CD4-positive, alpha-beta T cell treated with Interleukin-4 for 1 hour (primary cell): Measurements from ENCODE around the gene POLG.

ENCODE experiments used
- DNase-seq, 2 donors: peaks; one replicate each; pipeline ENCODE4 v3.0.0-alpha.2; 2020 to 2022

Gene POLG

GRCh38 chr15:89325039-89325803 lies 9.4 kb downstream of the POLG start:
- no peak for DNase-seq

DNA sequence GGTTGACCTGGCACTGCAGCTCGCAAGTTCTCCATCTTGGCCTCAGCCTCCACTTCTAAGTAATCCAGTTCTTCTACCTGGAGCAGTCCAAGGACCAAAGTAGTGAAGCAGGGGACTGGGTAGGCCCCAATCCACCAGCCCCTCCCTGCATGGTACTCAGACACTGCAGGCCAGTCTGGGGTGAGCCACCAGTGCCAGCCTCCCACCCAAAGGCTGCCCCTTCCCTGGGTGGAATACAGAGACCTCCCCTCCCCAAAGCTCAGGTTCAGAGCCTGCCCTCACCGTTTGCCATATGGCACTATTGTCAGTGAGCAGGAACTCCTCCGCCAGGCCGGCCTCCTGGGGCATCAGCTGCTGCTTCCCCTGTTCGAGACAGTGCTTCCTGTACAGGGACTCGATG lies 10.8 kb downstream of the POLG start:
- DNase-seq, result no peak

DNA sequence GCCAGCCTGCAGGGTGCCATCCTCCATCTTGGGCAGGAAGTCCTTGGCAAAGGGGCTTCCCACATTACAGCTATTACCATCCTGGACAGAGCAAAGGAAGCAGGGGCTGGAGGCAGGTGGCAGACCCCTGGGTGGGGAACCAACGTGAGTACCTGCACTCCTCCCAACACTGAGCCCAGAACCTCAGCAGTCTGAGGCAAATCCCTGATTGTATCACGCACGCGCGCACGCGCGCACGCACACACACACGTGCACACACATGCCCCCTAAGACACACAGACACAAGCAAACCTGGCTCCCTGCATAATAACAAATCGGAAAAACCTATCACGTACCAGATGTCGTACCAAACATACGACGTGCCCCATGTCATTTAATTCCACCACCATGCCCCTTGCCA lies 11.8 kb downstream of the POLG start:
- DNase-seq, result no peak

- DNase-seq, result no peak
Measured at GRCh38 chr15:89321521-89322410, 12.9 kb downstream of the POLG start.

- DNase-seq, result no peak
Measured at GRCh38 chr15:89320200-89320599, 14.4 kb downstream of the POLG start.

DNA sequence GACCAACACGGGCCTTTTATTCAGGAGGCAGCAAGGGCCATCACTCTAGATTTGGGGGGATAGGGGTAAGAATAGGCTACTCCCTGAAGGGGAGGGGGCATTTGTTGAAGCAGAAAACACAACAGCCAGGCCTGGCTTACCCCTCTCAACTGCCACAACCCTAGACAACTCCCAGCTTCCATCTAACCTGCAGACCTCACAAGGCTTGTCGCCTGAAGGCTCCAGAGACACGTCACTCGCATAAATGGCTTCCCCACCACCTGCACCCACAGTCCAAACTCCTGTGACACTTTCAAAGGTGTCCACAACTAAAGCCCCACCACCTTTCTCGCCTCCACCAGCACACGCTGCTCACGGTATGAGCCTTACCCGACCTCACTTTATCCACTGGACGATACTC lies 14.9 kb downstream of the POLG start:
- no peak for DNase-seq

GRCh38 chr15:89317186-89317720 lies 17.4 kb downstream of the POLG start:
- no peak for DNase-seq

- DNase-seq, result no peak
Measured at GRCh38 chr15:89316504-89316903, 18.1 kb downstream of the POLG start.

- DNase-seq, result no peak
Measured at GRCh38 chr15:89315375-89315929, 19.2 kb downstream of the POLG start.

DNA sequence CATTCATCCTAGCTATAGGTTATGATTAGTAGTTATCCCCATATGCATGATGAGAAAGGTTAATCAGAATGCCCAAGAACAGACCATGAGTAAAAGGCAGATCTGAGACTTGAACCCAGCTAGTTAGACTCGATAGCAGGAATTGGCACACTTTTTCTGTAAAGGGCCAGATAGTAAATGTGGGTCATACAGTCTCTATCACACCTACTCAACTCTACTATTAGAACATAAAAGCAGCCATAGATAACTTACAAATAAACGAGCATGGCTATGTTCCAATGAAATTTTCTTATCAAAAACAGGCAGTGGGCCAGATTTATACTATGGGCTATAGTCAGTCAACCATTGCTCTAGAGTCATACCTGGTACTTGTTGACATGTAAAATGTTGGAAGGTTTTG lies 24.6 kb downstream of the POLG start:
- no peak for DNase-seq

DNA sequence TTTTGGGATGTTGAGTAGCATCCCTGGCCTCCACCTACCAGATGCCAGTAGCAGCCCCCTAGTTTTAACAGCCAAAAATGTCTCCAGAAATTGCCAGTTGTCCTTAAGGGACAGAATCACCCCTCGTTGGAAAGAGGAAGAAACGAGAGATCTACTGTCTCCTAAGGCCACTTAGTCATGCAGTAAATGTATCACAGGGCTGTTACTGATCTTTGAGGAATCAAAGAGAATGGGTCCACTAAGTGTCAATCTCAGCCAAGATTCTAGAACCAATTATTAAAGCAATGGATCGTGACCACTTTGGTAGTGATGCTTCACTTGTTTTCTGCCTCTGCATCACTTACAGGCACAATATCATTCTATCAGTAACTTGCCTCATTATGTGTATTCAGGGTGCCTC lies 26.4 kb downstream of the POLG start:
- no peak for DNase-seq

GRCh38 chr15:89307791-89308190 lies 26.8 kb downstream of the POLG start:
- no peak for DNase-seq

- DNase-seq, result no peak
Measured at GRCh38 chr15:89307046-89307587, 27.5 kb downstream of the POLG start.

GRCh38 chr15:89305395-89305794 lies 29.2 kb downstream of the POLG start:
- no peak for DNase-seq

DNA sequence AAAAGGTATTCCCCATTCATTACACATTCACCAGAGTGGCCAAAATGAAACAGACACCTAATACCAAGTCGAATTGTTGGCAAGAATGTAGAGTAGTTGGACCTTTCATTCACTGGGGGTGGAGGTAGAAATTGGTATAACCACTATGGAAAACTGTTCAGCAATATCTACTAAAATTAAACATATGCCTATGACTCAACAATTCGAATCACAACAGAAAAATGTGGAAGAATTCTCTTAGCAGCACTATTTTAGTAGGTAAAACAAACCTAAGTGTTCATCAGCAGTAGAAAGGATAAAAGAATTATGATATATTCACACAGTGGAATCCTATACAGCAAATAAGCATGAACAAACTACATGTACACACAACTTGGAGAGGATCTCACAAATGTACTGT lies 30.6 kb downstream of the POLG start:
- no peak for DNase-seq

- no peak for DNase-seq
Measured at GRCh38 chr15:89301304-89302089, 33.1 kb downstream of the POLG start.

DNA sequence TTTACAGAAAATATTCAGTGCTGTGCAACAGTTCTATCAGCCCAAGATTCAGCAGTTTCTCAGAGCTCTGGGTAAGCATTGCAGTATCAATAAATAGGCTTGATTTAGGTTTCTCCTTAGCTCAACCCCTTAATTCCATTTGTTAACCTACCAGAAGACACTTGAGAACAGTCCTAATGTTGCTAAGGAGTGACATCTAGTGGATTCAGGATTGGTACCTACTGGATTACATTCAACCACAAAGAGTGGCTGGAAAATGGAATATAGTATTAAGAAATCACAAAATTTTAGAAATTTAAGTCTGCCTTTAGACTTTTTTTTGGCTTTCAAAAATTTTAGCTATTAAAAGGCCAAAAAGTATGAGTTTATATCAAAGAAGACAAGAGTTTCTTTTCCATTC lies 34.7 kb downstream of the POLG start:
- no peak for DNase-seq

- DNase-seq, result no peak
Measured at GRCh38 chr15:89293012-89293411, 41.6 kb downstream of the POLG start.

DNA sequence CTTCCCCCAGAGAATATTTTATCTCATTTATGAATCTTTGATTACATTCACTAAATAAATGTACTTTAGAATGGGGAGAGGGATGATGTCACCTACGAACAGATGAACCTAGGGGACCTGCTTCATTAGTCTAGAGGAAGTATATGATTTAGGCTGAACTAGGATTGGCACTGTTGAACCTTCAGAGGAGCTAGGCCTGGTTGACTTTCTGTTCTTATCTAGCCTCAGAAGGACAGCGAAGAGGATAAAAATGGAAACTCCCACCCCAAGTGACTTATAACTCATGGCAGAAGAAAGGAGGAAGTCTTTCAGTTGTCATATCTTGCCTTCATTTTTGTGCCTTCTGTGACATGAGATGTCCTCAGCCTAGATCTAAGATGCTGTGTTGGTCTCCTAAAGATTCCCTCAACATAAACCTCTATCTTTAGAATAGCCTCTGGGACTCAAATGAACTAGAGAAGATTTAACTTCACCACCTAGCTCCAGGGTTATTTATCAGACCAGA lies 42.6 kb downstream of the POLG start:
- no peak for DNase-seq

DNA sequence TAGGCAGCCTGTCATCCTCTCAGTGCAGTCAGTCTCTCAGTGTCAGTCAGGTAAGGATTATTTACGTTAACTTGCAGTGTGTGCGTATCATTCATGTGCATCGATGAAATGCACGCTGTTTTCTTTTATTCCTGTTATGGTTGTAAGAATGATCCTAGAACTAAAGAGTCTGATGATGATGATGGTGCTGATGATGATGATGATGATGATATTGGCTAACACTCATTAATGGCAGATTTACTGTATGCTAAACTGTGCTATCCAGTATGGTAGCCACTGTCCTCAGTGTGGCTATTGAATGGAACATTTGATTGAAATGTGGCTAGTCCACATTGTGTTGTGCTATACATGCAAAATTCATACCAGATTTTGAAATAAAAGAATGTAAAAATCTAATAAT lies 51.4 kb downstream of the POLG start:
- DNase-seq, result no peak

GRCh38 chr15:89282631-89283030 lies 52.0 kb downstream of the POLG start:
- no peak for DNase-seq

- DNase-seq, result no peak
Measured at GRCh38 chr15:89278307-89278706, 56.3 kb downstream of the POLG start.
